A549 (cell line): ENCODE data around the gene PSAT1.
A peak's percentile ranks its signal among the peaks of the same experiment; 100 is the strongest.

Experiments used
- CBX8 ChIP-seq: fragments of 200-600 bp; sonication (generic); IDR thresholded peaks from 2 replicates; pipeline ENCODE4 v1.6.1; 2016
- EP300 ChIP-seq, 2 experiments: fragments of >200 bp; sonication (Bioruptor Twin); formaldehyde crosslinking; IDR thresholded peaks; 2 replicates in 1 of 2; 3 replicates in 1 of 2; pipeline ENCODE4 v1.6.1; 2016 to 2017
- ESRRA ChIP-seq: fragments of 150-350 bp; IDR thresholded peaks from 2 replicates; pipeline ENCODE4 v1.6.1; 2014; ENCODE audit warnings: mild to moderate bottlenecking, low read length, borderline replicate concordance
- NR3C1 ChIP-seq: fragments of >200 bp; sonication (Bioruptor Twin); formaldehyde crosslinking; IDR thresholded peaks from 3 replicates; pipeline ENCODE4 v1.6.1; 2017
- RCOR1 ChIP-seq: fragments of 150-350 bp; IDR thresholded peaks from 2 replicates; pipeline ENCODE4 v1.6.1; 2014; ENCODE audit warnings: antibody characterized with exemption, low read length, low read depth
- RFX5 ChIP-seq: fragments of 450-650 bp; IDR thresholded peaks from 2 replicates; pipeline ENCODE4 v1.7.1; 2014; ENCODE audit warnings: antibody characterized with exemption, mild to moderate bottlenecking, moderate library complexity
- TF ChIP-seq, protein P1 (sequence below): fragments of >200 bp; sonication (Bioruptor Twin); formaldehyde crosslinking; IDR thresholded peaks from 3 replicates; pipeline ENCODE4 v1.5.1; 2016

GRCh38 chr9:78369639-78370219 lies 72.8 kb downstream of the PSAT1 start:
- no peak for TF ChIP-seq EP300 (IDR thresholded peaks at IDR 0.05)
- TF ChIP-seq, protein P1, sequence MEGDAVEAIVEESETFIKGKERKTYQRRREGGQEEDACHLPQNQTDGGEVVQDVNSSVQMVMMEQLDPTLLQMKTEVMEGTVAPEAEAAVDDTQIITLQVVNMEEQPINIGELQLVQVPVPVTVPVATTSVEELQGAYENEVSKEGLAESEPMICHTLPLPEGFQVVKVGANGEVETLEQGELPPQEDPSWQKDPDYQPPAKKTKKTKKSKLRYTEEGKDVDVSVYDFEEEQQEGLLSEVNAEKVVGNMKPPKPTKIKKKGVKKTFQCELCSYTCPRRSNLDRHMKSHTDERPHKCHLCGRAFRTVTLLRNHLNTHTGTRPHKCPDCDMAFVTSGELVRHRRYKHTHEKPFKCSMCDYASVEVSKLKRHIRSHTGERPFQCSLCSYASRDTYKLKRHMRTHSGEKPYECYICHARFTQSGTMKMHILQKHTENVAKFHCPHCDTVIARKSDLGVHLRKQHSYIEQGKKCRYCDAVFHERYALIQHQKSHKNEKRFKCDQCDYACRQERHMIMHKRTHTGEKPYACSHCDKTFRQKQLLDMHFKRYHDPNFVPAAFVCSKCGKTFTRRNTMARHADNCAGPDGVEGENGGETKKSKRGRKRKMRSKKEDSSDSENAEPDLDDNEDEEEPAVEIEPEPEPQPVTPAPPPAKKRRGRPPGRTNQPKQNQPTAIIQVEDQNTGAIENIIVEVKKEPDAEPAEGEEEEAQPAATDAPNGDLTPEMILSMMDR = peak; percentile 63
- TF ChIP-seq NR3C1 = no peak
- no peak for TF ChIP-seq RCOR1
- no peak for TF ChIP-seq ESRRA
- no peak for TF ChIP-seq CBX8
- no peak for TF ChIP-seq RFX5
